HG03280 (cell line): ENCODE results near the gene LRRC32.

Experiments
- ATAC-seq: cut with Tn5 transposase; IDR thresholded peaks from one replicate; pipeline ENCODE4 v1.9.1; 2021; ENCODE audit warnings: mild to moderate bottlenecking, moderate library complexity; ENCODE audit not compliant: unreplicated experiment

LRRC32 gene

DNA sequence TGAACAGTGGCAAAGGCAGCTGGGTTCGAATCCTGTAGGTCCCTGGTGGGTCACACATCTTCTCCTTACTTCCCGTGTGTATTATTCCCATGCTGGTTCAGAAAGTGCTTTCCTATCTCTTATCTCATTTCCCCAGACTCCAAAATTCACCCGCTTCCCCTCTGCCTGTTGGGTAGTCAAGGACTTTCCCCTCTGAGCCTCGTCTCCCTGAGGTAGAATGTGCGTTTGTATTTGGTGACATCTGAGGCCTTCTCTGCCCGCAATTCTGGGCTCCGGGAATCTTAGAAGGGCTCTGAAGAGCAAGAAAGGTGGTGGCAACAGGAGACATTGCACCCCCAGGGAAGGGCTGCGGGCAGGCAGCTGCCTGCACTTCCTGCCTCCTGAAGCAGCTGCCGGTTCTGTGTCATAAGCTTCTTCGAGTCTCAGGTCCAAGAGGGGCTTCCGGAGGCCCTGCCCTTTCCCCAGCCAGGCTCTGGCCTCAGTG lies 5.9 kb downstream of the LRRC32 start:
- no peak for ATAC-seq

DNA sequence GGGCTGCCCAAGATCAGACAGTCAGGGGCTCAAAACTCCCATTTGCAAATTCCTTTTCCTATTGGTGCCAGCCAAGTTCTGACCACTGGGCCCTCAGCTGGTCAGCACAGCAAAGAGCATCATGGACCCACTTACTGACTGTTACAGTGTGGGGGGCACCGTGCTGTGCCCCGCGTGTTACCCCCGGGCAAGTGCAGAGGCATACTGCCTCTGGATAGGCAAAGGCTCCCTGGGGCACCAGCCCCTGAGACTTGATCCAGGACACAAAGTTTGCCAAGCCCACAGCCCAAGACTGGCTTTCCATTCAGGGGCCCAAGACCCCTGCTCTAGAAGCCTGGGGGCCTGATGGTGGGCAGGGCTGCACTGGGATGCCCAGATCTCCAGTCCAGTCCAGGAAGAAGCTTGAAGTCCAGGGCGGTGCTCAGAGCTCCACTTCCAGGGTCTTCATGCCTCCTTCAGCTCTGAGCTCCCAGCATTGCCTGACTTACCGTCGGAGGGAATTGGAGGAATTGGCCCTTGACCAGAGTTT lies 6.6 kb downstream of the LRRC32 start:
- ATAC-seq: no peak

DNA sequence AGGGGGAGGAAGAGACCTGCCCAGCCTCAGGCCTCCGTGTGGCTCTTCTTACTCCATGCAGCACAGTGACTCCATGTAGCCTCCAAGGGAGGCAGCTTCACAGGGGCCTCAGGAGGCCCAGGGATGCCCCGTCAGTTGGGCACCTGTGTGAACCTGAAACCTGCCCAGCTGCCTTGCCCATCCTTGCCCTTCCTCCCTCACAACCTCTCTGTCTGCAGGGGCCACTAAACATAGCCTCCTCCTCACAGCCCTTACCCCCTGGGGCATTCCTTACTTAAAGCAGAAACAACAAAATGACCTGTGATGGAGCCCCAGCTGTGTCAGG lies 7.1 kb downstream of the LRRC32 start:
- no peak for ATAC-seq

GRCh38 chr11:76662656-76663485 lies 7.7 kb downstream of the LRRC32 start:
- ATAC-seq: no peak

- ATAC-seq: no peak
These were observed 8.6 kb downstream of the LRRC32 start for GRCh38 chr11:76661834-76662434.

- no peak for ATAC-seq
These were observed 9.2 kb downstream of the LRRC32 start for GRCh38 chr11:76661306-76661751.

GRCh38 chr11:76660533-76661305 lies 9.8 kb downstream of the LRRC32 start:
- ATAC-seq: no peak

DNA sequence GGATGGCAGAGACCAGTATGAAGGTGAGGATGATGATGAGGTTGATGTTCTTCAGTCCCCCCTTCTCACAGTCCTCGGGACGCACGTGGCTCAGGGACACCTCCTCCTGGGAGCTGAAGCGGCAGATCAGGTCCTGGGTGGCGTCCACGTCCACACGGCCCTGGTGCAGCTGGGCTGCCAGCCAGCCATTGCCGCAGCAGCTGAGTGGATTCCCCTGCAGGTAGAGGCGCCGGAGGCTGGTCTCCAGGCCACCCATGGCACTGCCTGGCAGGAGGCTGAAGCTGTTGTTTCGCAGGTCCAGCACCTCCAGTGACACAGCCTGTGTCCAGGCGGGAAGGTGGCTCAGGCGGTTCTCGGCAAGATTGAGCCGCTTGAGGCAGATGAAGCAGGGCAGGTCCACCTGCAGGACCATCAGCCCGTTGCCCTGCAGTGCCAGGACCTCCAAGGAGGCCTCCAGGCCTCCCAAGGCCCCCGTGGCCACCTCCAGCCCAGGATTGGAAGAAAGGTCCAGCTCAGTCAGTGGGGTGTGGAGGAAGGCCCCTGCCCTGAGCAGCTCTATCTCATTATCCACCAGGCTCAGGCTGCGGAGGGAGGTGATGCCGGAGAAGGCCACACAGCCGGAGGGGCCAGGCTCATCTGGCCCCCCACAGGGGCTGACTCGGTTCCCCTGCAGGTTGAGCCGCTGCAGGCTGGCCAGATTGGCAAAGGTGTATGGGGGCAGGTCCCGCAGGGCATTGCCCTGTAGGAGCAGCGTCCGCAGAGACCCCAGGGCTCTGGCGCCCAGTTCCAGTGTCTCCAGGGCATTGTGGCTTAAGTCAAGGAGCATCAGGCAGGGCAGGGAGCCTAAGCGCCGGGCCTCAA lies 10.6 kb downstream of the LRRC32 start:
- ATAC-seq: no peak

DNA sequence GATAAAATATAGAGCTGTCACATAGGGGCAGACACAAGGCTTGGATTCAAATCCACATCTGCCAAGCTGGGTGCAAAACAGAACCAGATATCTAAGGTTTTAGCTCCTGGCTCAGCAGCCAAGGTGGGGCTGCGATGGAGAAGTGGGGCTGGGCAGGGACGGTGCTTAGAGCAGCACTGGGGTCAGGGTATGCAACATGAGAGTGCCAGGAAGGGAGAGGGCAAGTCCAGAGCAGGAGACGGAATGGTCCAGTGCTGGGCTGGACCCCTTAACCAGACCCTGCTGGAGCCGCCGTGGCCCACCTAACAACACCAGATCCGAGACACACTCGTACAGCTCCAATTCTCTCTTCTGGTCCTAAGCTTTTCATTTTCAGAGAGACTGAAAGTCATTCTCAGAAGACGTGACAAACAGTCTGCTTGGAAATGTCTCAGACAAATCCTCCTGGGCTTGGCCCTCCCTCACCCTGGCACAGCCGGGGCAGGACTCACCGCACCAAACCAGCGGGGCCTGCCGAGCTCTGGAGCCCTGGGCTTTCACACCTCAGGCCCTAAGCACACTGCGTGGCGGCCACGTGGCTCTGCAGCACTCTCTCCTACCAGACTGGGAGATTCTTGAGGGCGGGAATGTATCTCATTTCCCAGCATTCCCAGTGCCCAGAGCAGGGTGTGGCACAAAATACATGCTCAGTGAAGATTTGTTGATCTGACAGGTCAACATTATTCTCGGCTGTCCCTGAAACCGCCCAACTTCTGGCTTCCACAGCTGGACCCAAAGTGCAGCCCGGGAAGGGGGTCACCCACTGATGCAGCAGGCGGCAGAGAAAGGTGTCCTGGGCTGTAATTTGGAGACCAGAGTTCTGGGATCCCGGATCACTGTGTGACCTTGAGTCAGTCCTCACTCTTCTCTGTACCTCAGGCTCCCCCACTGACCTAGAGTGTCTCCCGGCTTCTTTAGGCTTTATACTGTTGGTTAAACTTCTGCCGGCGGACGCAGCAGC lies 11.6 kb downstream of the LRRC32 start:
- no peak for ATAC-seq

- no peak for ATAC-seq
These were observed 12.3 kb downstream of the LRRC32 start for GRCh38 chr11:76658231-76658630.

DNA sequence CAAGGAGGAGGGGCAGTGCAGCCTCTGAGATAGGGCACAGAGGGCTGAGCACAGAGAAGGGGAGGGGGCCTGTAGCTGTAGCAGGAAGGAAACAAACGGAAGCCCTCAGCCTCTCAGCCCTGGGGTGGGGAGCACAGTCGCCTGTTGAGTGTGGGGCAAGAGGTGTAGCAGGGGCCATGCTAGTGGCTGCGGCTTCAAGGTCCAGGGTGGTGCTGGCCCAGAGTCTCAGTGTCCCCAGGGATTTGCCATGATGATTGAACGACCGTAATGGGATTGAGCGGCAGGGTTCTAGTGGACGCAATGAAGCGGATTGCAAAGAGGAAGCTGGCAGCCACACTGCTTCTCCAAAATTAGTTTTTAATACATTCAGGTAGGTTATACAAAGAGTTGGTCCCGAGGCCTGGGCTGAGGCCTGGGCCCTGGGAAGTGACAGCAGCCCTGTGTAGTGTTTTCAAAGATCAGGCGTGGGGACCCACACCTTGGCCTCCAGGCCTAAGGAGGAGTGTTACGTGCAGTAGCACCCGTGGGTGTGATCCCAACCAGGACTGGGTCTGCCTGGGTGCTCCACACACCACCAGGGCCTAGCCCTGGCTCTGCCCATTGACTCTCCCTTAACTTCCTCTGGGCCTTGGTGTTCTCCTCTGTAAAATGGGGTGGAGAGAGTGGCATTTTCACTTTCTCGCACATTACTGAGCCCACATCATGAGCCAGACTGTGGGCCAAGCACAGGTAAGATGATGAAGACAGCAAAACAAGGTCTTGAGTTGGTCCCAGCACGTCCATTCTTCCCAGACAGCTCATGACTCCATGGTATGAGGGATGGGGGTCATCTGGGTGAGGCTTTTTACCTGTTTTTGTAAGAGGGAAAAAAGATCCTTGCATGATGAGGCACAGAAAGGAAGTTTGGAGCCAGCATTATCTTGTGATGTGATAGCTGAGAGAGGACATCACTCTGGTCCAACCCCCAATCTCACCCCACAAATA lies 13.1 kb downstream of the LRRC32 start:
- no peak for ATAC-seq

GRCh38 chr11:76656571-76657081 lies 13.9 kb downstream of the LRRC32 start:
- ATAC-seq: no peak

DNA sequence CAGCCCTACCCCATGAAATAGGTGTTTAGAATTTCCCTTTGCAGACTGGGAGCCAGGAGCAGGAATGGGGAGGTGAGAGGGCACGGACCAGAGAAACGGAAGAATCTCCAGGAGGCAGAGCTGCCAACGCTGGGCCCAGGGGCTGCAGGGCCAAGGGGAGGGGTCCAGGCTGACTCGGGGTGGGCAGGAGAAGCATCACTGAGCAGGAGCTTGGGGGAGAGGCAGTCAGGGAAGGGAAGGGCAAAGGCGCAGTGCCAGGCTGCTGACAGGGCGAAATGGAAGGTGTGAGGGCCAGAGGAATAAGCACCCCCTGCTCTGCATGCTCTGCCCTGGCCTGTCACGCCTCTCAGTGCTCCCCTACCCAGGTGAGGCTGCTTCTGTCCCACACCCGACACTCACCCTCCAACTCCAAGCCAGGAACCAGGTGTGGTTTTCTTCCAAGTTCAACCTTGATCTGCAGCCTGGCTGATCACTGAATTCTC lies 14.5 kb downstream of the LRRC32 start:
- no peak for ATAC-seq

- no peak for ATAC-seq
These were observed 15.0 kb downstream of the LRRC32 start for GRCh38 chr11:76655501-76656049.

DNA sequence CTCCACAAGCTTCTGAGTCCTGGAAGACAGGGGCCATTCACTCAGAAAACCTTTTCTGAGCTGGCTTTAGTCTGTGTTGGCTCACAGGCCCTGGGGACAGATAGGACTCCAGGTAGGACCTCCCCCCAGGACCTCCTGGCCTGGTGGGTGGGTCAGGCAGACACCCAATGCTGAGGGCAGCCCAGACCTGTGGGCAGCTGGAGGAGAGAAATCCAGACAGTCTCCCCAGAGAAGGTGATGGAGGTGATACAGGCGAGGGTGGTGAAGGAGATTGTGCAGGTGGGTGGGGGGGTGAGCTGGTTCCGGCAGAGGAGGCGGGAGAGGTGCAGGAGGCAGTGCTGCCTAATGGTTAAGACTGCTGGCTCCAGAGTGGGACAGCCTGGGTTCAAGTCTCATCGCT lies 15.6 kb downstream of the LRRC32 start:
- ATAC-seq: no peak

GRCh38 chr11:76654298-76654851 lies 16.2 kb downstream of the LRRC32 start:
- ATAC-seq: no peak

GRCh38 chr11:76653674-76654284 lies 16.8 kb downstream of the LRRC32 start:
- ATAC-seq: no peak
